Esophagus squamous epithelium (tissue), 5 donors: ENCODE measurements around the gene SMR3B. TPM values are rescaled to one million over a fixed set of nuclear protein-coding genes. Genes with fewer than 3 reads are reported as not detected.

ENCODE experiments used
- DNase-seq: peaks from one replicate; lab custom pipeline; 2025; lab: John Stamatoyannopoulos, UW
- H3K27ac ChIP-seq, 4 donors: fragments of 200-600 bp; sonication (generic); one replicate each; pipeline ENCODE4 v1.5.1; 2016 to 2019; ENCODE audit warnings: mild to moderate bottlenecking in 1 of 4
- H3K27me3 ChIP-seq, 4 donors: fragments of 200-600 bp; sonication (generic); 1 replicate in 3 of 4; 2 replicates in 1 of 4; pipeline versions ENCODE4 v1.5.1 to v1.6.0; 2017 to 2021; ENCODE audit warnings: antibody characterized with exemption in 1 of 4
- H3K36me3 ChIP-seq, 3 donors: fragments of 200-600 bp; sonication (generic); one replicate each; pipeline ENCODE4 v1.5.1; 2016 to 2019
- H3K4me1 ChIP-seq, 3 donors: fragments of 200-600 bp; sonication (generic); one replicate each; pipeline ENCODE4 v1.5.1; 2017 to 2019
- H3K4me3 ChIP-seq, 4 donors: fragments of 200-600 bp; sonication (generic); 1 replicate in 3 of 4; 2 replicates in 1 of 4; pipeline ENCODE4 v1.5.1; 2016 to 2019; ENCODE audit warnings: mild to moderate bottlenecking in 2 of 4, moderate library complexity in 1 of 4
- H3K9me3 ChIP-seq, 3 donors: fragments of 200-600 bp; sonication (generic); one replicate each; pipeline ENCODE4 v1.5.1; 2016 to 2019
- POLR2A ChIP-seq, 4 donors: fragments of 450-650 bp; IDR thresholded peaks; one replicate each; pipeline ENCODE4 v1.6.1; 2017; ENCODE audit warnings: antibody characterized with exemption in 4 of 4, mild to moderate bottlenecking in 4 of 4, moderate library complexity in 3 of 4
- WGBS, 2 donors: methylation state at CpG; one replicate each; pipeline ENCODE4 v1.1.5; 2018; 5-methylcytosine and 5-hydroxymethylcytosine counted together
- intact Hi-C: fragments of 100-400 bp; cut with DNase I; formaldehyde crosslinking; loops from one replicate; pipeline ENCODE4 v1.15.0; 2022
- total RNA-seq, 4 donors: library from RNA; depleted of rRNA; stranded (reverse); fragments of >200 nt; gene quantifications; one replicate each; pipeline ENCODE4 v1.1.0, GENCODE V29; 2016
- TF ChIP-seq, protein P1 (sequence below), 6 experiments: fragments of 450-650 bp in 4 of 6; fragments of 200-600 bp in 2 of 6; sonication (generic) in 2 of 6; IDR thresholded peaks; one replicate each; pipeline ENCODE4 v1.5.1; 2016 to 2019; ENCODE audit warnings: antibody characterized with exemption in 6 of 6, mild to moderate bottlenecking in 4 of 6, moderate library complexity in 4 of 6
- donor health status: DM: yes; HTN: yes; CAD: no.

Gene SMR3B
- total RNA-seq, 4 donors from 2014 or later = not detected

- Histone ChIP-seq H3K36me3 (no peaks in the 10 kb centered on the region), H3K27ac (no peak overlapping the region), H3K27me3 (no peaks in the 10 kb centered on the region), H3K4me1 (no peaks in the 10 kb centered on the region), H3K9me3 (no peaks in the 10 kb centered on the region), H3K4me3 (no peak overlapping the region)
- no peak for DNase-seq
- intact Hi-C loops = no loop called here
- 52 to 55% methylated on average over 5 to 7 of the region's 7 CpGs for WGBS, 2 donors
- no peak for TF ChIP-seq POLR2A (IDR thresholded peaks at IDR 0.05)
- TF ChIP-seq, protein P1, sequence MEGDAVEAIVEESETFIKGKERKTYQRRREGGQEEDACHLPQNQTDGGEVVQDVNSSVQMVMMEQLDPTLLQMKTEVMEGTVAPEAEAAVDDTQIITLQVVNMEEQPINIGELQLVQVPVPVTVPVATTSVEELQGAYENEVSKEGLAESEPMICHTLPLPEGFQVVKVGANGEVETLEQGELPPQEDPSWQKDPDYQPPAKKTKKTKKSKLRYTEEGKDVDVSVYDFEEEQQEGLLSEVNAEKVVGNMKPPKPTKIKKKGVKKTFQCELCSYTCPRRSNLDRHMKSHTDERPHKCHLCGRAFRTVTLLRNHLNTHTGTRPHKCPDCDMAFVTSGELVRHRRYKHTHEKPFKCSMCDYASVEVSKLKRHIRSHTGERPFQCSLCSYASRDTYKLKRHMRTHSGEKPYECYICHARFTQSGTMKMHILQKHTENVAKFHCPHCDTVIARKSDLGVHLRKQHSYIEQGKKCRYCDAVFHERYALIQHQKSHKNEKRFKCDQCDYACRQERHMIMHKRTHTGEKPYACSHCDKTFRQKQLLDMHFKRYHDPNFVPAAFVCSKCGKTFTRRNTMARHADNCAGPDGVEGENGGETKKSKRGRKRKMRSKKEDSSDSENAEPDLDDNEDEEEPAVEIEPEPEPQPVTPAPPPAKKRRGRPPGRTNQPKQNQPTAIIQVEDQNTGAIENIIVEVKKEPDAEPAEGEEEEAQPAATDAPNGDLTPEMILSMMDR (IDR thresholded peaks at IDR 0.05) = no peak
These were observed 54.3 kb downstream of the SMR3B start for GRCh38 chr4:70437197-70437596.

Other genes starting within 250 kb of the SMR3B start
- gene PRR27, start 228.9 kb upstream of the SMR3B start, total RNA-seq = not detected
- not detected for gene ODAM, start 187.4 kb upstream of the SMR3B start, total RNA-seq
- 1 to 10 TPM in 1 of 4 donors, not detected in 3; 5.7 TPM for gene FDCSP, start 157.0 kb upstream of the SMR3B start, total RNA-seq
- gene CSN3, start 140.5 kb upstream of the SMR3B start, total RNA-seq = not detected
- gene CABS1, start 48.1 kb upstream of the SMR3B start, total RNA-seq = not detected
- not detected for gene SMR3A, start 22.4 kb upstream of the SMR3B start, total RNA-seq
- not detected for gene OPRPN, start 14.8 kb downstream of the SMR3B start, total RNA-seq
- not detected for gene MUC7, start 89.1 kb downstream of the SMR3B start, total RNA-seq
- 1 to 10 TPM in 1 of 4 donors, under 1 TPM in 1, not detected in 2; 0.79 to 1.2 TPM for gene AMTN, start 135.4 kb downstream of the SMR3B start, total RNA-seq
- gene AMBN, start 209.1 kb downstream of the SMR3B start, total RNA-seq = not detected
- not detected for gene ENAM, start 245.6 kb downstream of the SMR3B start, total RNA-seq